ENCODE results near the gene CELSR1.
A peak's percentile ranks its signal among the peaks of the same experiment; 100 is the strongest.

The CELSR1 gene

GRCh38 chr22:46560696-46561295, 23.4 kb upstream of the CELSR1 start:
- no peak for TF ChIP-seq CTCF (IDR thresholded peaks at IDR 0.05; ENCODE audit: unreplicated experiment in 3 of 3)
- no peak overlapping the region for H3K27ac Mint-ChIP-seq
- H3K4me3 Mint-ChIP-seq = peak overlapping the region in 1 of 3 experiments; percentile 48
- peaks cover 7% of the 10 kb centered on the region for H3K4me1 Mint-ChIP-seq
- peaks cover 11% of the 10 kb centered on the region for H3K27me3 Mint-ChIP-seq (ENCODE audit: low read depth)
- H3K9me3 Mint-ChIP-seq = peaks cover 5% of the 10 kb centered on the region
- no peaks in the 10 kb centered on the region for H3K36me3 Mint-ChIP-seq (ENCODE audit: low read depth)

- Mint-ChIP-seq H3K4me1 (peaks cover 6% of the 10 kb centered on the region), H3K27me3 (ENCODE audit: low read depth) (peaks cover 17% of the 10 kb centered on the region), H3K9me3 (peaks cover 9% of the 10 kb centered on the region), H3K36me3 (ENCODE audit: low read depth) (no peaks in the 10 kb centered on the region), H3K4me3 (no peak overlapping the region), H3K27ac (no peak overlapping the region)
- TF ChIP-seq CTCF (IDR thresholded peaks at IDR 0.05; ENCODE audit: unreplicated experiment in 3 of 3) = no peak
Measured at GRCh38 chr22:46557736-46558480, 20.5 kb upstream of the CELSR1 start.

GRCh38 chr22:46556775-46557174, 19.4 kb upstream of the CELSR1 start:
- H3K4me1 Mint-ChIP-seq = peaks cover 6% of the 10 kb centered on the region
- no peaks in the 10 kb centered on the region for H3K36me3 Mint-ChIP-seq (ENCODE audit: low read depth)
- TF ChIP-seq CTCF (IDR thresholded peaks at IDR 0.05; ENCODE audit: unreplicated experiment in 3 of 3) = no peak
- peaks cover 12% of the 10 kb centered on the region for H3K9me3 Mint-ChIP-seq
- peaks cover 17% of the 10 kb centered on the region for H3K27me3 Mint-ChIP-seq (ENCODE audit: low read depth)
- no peak overlapping the region for H3K27ac Mint-ChIP-seq
- H3K4me3 Mint-ChIP-seq = no peak overlapping the region

GRCh38 chr22:46553189-46553588, 15.8 kb upstream of the CELSR1 start:
- Mint-ChIP-seq H3K4me1 (peaks cover 17% of the 10 kb centered on the region), H3K9me3 (peaks cover 12% of the 10 kb centered on the region), H3K4me3 (no peak overlapping the region), H3K36me3 (ENCODE audit: low read depth) (no peaks in the 10 kb centered on the region), H3K27me3 (ENCODE audit: low read depth) (peaks cover 30% of the 10 kb centered on the region), H3K27ac (no peak overlapping the region)
- TF ChIP-seq CTCF (IDR thresholded peaks at IDR 0.05; ENCODE audit: unreplicated experiment in 3 of 3) = no peak

- Mint-ChIP-seq H3K36me3 (ENCODE audit: low read depth) (no peaks in the 10 kb centered on the region), H3K9me3 (peaks cover 12% of the 10 kb centered on the region), H3K27me3 (ENCODE audit: low read depth) (peaks cover 38% of the 10 kb centered on the region), H3K4me1 (peaks cover 28% of the 10 kb centered on the region), H3K4me3 (no peak overlapping the region), H3K27ac (no peak overlapping the region)
- no peak for TF ChIP-seq CTCF (IDR thresholded peaks at IDR 0.05; ENCODE audit: unreplicated experiment in 3 of 3)
Measured at GRCh38 chr22:46551996-46552395, 14.6 kb upstream of the CELSR1 start.

- Mint-ChIP-seq H3K4me1 (peaks cover 35% of the 10 kb centered on the region), H3K27ac (no peak overlapping the region), H3K9me3 (peaks cover 7% of the 10 kb centered on the region), H3K4me3 (no peak overlapping the region), H3K36me3 (ENCODE audit: low read depth) (no peaks in the 10 kb centered on the region), H3K27me3 (ENCODE audit: low read depth) (peaks cover 38% of the 10 kb centered on the region)
- TF ChIP-seq CTCF (IDR thresholded peaks at IDR 0.05; ENCODE audit: unreplicated experiment in 3 of 3) = no peak
Measured at GRCh38 chr22:46551321-46551720, 13.9 kb upstream of the CELSR1 start.
